GM23338 (cell line): ENCODE results near the gene XPOT. TPM values are rescaled to one million over a fixed set of nuclear protein-coding genes. Genes with fewer than 3 reads are reported as not detected.

ENCODE experiments used
- ATAC-seq: fragments of 200-7000 bp; cut with Tn5 transposase; 3 replicates; pipeline ENCODE4 v1.9.1; 2020
- DNase-seq: peaks from one replicate; pipeline ENCODE4 v3.0.0-alpha.2; 2015; ENCODE audit warnings: low spot score
- H2AFZ ChIP-seq: fragments of 200-600 bp; sonication (generic); 2 replicates; pipeline ENCODE4 v1.8.0; 2016; ENCODE audit warnings: antibody characterized with exemption, mild to moderate bottlenecking, moderate library complexity
- H3F3A ChIP-seq: fragments of 200-600 bp; sonication (generic); replicated peaks from 2 replicates; pipeline ENCODE4 v1.8.0; 2017; ENCODE audit warnings: antibody characterized with exemption, mixed run types, low read depth
- H3K27ac ChIP-seq: fragments of 200-600 bp; sonication (generic); 2 replicates; pipeline ENCODE4 v1.6.1; 2016; ENCODE audit warnings: low read depth
- H3K27me3 ChIP-seq: fragments of 200-600 bp; sonication (generic); 2 replicates; pipeline ENCODE4 v1.8.0; 2016; ENCODE audit warnings: mild to moderate bottlenecking, mixed run types, moderate library complexity; ENCODE audit not compliant: insufficient read depth
- H3K36me3 ChIP-seq: fragments of 200-600 bp; sonication (generic); 2 replicates; pipeline ENCODE4 v1.8.0; 2016; ENCODE audit warnings: mild to moderate bottlenecking; ENCODE audit not compliant: insufficient read depth
- H3K4me1 ChIP-seq: fragments of 200-600 bp; sonication (generic); 2 replicates; pipeline ENCODE4 v1.8.0; 2016; ENCODE audit warnings: mild to moderate bottlenecking, moderate library complexity; ENCODE audit not compliant: insufficient read depth
- H3K4me2 ChIP-seq: fragments of 200-600 bp; sonication (generic); 2 replicates; pipeline ENCODE4 v1.7.1; 2017; ENCODE audit warnings: mixed run types
- H3K4me3 ChIP-seq: fragments of 200-600 bp; sonication (generic); 2 replicates; pipeline ENCODE4 v1.6.1; 2016; ENCODE audit warnings: mixed run types
- H3K79me2 ChIP-seq: fragments of 200-600 bp; sonication (generic); replicated peaks from 2 replicates; pipeline ENCODE4 v1.8.0; 2017; ENCODE audit warnings: mild to moderate bottlenecking; ENCODE audit not compliant: insufficient read depth
- H3K9me2 ChIP-seq: fragments of 200-600 bp; sonication (generic); 2 replicates; pipeline ENCODE4 v1.8.0; 2017; ENCODE audit not compliant: insufficient read depth
- H4K20me1 ChIP-seq: fragments of 200-600 bp; sonication (generic); replicated peaks from 2 replicates; pipeline ENCODE4 v1.8.0; 2017; ENCODE audit warnings: mild to moderate bottlenecking; ENCODE audit not compliant: insufficient read depth
- H3K27ac Mint-ChIP-seq: 2 replicates; pipeline ENCODE4 v1.8.0; 2020; ENCODE audit warnings: inconsistent platforms, mild to moderate bottlenecking, moderate library complexity, mixed read lengths
- H3K27me3 Mint-ChIP-seq: 3 replicates; pipeline ENCODE4 v1.8.0; 2022; ENCODE audit warnings: low read depth, mild to moderate bottlenecking, moderate library complexity, mixed read lengths, inconsistent platforms; ENCODE audit not compliant: insufficient read depth, poor library complexity
- H3K36me3 Mint-ChIP-seq: 3 replicates; pipeline ENCODE4 v1.8.0; 2021; ENCODE audit warnings: low read depth, mild to moderate bottlenecking, inconsistent platforms, moderate library complexity, mixed read lengths
- H3K4me1 Mint-ChIP-seq: 3 replicates; pipeline ENCODE4 v1.8.0; 2020; ENCODE audit warnings: mild to moderate bottlenecking, inconsistent platforms, mixed read lengths
- H3K4me3 Mint-ChIP-seq: 3 replicates; pipeline ENCODE4 v1.8.0; 2021; ENCODE audit warnings: moderate library complexity, mild to moderate bottlenecking, inconsistent platforms, mixed read lengths
- H3K9me3 Mint-ChIP-seq: 3 replicates; pipeline ENCODE4 v1.8.0; 2020; ENCODE audit warnings: moderate library complexity, mild to moderate bottlenecking, inconsistent platforms, mixed read lengths
- CREB1 ChIP-seq: fragments of 250-450 bp; sonication (Bioruptor Pico); IDR thresholded peaks from 2 replicates; pipeline ENCODE4 v1.5.0; 2020; ENCODE audit warnings: low read depth, mild to moderate bottlenecking, moderate library complexity
- ETS1 ChIP-seq: IDR thresholded peaks from 2 replicates; pipeline ENCODE4 v1.6.1; 2016; ENCODE audit warnings: antibody characterized with exemption
- EZH2 ChIP-seq: fragments of 200-600 bp; sonication (generic); IDR thresholded peaks from one replicate; pipeline ENCODE4 v1.8.0; 2017; ENCODE audit warnings: antibody characterized with exemption, mild to moderate bottlenecking, low read depth; ENCODE audit not compliant: unreplicated experiment
- EZH2phosphoT487 ChIP-seq: fragments of 200-600 bp; sonication (generic); IDR thresholded peaks from one replicate; pipeline ENCODE4 v1.8.1; 2018; ENCODE audit warnings: antibody characterized with exemption; ENCODE audit not compliant: unreplicated experiment
- JUNB ChIP-seq: IDR thresholded peaks from one replicate; pipeline ENCODE4 v1.6.1; 2016; ENCODE audit warnings: antibody characterized with exemption; ENCODE audit not compliant: unreplicated experiment
- NANOG ChIP-seq: IDR thresholded peaks from 2 replicates; pipeline ENCODE4 v1.6.1; 2016; ENCODE audit warnings: antibody characterized with exemption, borderline replicate concordance
- POLR2AphosphoS5 ChIP-seq: IDR thresholded peaks from 2 replicates; pipeline ENCODE4 v1.6.1; 2016; ENCODE audit warnings: antibody characterized with exemption, low read depth
- REST ChIP-seq: IDR thresholded peaks from one replicate; pipeline ENCODE4 v1.6.1; 2018; ENCODE audit warnings: antibody characterized with exemption; ENCODE audit not compliant: unreplicated experiment
- STAT1 ChIP-seq: IDR thresholded peaks from one replicate; pipeline ENCODE4 v1.6.1; 2016; ENCODE audit warnings: antibody characterized with exemption; ENCODE audit not compliant: unreplicated experiment
- ZNF114 ChIP-seq: fragments of 250-450 bp; sonication (Bioruptor Pico); IDR thresholded peaks from 2 replicates; pipeline ENCODE4 v1.5.0; 2020; ENCODE audit warnings: mild to moderate bottlenecking, moderate library complexity
- ZNF331 ChIP-seq: fragments of 250-450 bp; sonication (Bioruptor Pico); IDR thresholded peaks from 2 replicates; pipeline ENCODE4 v1.5.0; 2020; ENCODE audit warnings: low read depth, mild to moderate bottlenecking, moderate library complexity
- polyA plus RNA-seq: library from polyadenylated mRNA; unstranded; fragments of >200 nt; fragmentation: Nextera tagmentation; extraction: Ambion mirVana; gene quantifications from 2 replicates; pipeline ENCODE4 v1.2.1, GENCODE V29; 2016
- total RNA-seq: library from RNA; depleted of rRNA; stranded (reverse); fragments of >200 nt; shearing (Covaris generic); gene quantifications from 2 replicates; pipeline ENCODE4 v1.2.3, GENCODE V29; 2014
- TF ChIP-seq, protein P1 (sequence below), 2 experiments: fragments of 200-600 bp in 1 of 2; sonication (generic) in 1 of 2; conservative IDR thresholded peaks; 2 replicates each; pipeline versions ENCODE4 v1.5.1 to v1.6.1; 2016 to 2017; ENCODE audit warnings: antibody characterized with exemption in 2 of 2, low read depth in 2 of 2, mild to moderate bottlenecking in 2 of 2, moderate library complexity in 1 of 2
- TF ChIP-seq, protein P2 (sequence below): fragments of 250-450 bp; sonication (Bioruptor Pico); IDR thresholded peaks from 2 replicates; pipeline ENCODE4 v1.5.0; 2020; ENCODE audit warnings: mild to moderate bottlenecking, moderate library complexity

The XPOT gene
- total and polyA plus RNA-seq, 2 experiments from 2014 or later, result 58.7 to 145 TPM

DNA sequence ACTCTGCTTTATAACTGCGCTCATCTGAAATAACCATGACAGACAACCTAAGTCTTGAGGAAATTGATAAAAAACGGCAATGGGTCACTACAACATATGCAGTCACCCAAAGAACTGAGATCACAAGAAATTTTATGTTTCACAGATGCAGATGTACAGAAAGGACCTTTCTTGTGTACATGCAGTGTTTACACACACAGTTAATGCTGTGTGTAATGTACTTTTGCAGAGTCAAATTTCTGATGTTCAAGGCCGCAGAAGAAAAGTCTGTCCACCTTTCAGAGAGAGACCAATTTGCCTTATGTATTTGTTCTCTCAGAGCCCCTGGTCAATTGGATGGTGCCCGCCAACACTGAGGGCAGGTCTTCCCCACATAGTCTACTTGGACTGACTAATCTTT, 24.8 kb downstream of the XPOT start:
- H3K27ac Mint-ChIP-seq, result no peak overlapping the region
- H3K4me3 Mint-ChIP-seq, result no peak overlapping the region
- H3K9me3 Mint-ChIP-seq, result no peaks in the 10 kb centered on the region
- peaks cover 11% of the 10 kb centered on the region; the same call in 1 of the 2 replicates for H3F3A ChIP-seq
- H3K27me3 Mint-ChIP-seq, result no peaks in the 10 kb centered on the region
- H3K4me2 ChIP-seq, result no peak overlapping the region
- H3K4me3 ChIP-seq, result no peak overlapping the region
- H3K79me2 ChIP-seq, result 0 out of 2 replicates have a peak, but pooled peaks cover 2% of the 10 kb centered on the region
- no peak overlapping the region for H3K27ac ChIP-seq
- H3K4me1 Mint-ChIP-seq, result no peaks in the 10 kb centered on the region
- ATAC-seq, result no peak
- H4K20me1 ChIP-seq, result peaks cover 14% of the 10 kb centered on the region
- H3K9me2 ChIP-seq, result no peaks in the 10 kb centered on the region
- no peak for DNase-seq
- TF ChIP-seq CREB1 (CRISPR knock-in tag) (no peak), ZNF331 (CRISPR knock-in tag) (no peak), ETS1 (no peak), JUNB (no peak), EZH2phosphoT487 (no peak), REST (no peak), ZNF114 (CRISPR knock-in tag) (no peak), POLR2AphosphoS5 (no peak), NANOG (no peak), STAT1 (no peak), EZH2 (no peak)
- TF ChIP-seq, protein P1, sequence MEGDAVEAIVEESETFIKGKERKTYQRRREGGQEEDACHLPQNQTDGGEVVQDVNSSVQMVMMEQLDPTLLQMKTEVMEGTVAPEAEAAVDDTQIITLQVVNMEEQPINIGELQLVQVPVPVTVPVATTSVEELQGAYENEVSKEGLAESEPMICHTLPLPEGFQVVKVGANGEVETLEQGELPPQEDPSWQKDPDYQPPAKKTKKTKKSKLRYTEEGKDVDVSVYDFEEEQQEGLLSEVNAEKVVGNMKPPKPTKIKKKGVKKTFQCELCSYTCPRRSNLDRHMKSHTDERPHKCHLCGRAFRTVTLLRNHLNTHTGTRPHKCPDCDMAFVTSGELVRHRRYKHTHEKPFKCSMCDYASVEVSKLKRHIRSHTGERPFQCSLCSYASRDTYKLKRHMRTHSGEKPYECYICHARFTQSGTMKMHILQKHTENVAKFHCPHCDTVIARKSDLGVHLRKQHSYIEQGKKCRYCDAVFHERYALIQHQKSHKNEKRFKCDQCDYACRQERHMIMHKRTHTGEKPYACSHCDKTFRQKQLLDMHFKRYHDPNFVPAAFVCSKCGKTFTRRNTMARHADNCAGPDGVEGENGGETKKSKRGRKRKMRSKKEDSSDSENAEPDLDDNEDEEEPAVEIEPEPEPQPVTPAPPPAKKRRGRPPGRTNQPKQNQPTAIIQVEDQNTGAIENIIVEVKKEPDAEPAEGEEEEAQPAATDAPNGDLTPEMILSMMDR (conservative IDR thresholded peaks at IDR 0.05; ENCODE audit: low read depth in 2 of 2), result no peak
- TF ChIP-seq, protein P2, sequence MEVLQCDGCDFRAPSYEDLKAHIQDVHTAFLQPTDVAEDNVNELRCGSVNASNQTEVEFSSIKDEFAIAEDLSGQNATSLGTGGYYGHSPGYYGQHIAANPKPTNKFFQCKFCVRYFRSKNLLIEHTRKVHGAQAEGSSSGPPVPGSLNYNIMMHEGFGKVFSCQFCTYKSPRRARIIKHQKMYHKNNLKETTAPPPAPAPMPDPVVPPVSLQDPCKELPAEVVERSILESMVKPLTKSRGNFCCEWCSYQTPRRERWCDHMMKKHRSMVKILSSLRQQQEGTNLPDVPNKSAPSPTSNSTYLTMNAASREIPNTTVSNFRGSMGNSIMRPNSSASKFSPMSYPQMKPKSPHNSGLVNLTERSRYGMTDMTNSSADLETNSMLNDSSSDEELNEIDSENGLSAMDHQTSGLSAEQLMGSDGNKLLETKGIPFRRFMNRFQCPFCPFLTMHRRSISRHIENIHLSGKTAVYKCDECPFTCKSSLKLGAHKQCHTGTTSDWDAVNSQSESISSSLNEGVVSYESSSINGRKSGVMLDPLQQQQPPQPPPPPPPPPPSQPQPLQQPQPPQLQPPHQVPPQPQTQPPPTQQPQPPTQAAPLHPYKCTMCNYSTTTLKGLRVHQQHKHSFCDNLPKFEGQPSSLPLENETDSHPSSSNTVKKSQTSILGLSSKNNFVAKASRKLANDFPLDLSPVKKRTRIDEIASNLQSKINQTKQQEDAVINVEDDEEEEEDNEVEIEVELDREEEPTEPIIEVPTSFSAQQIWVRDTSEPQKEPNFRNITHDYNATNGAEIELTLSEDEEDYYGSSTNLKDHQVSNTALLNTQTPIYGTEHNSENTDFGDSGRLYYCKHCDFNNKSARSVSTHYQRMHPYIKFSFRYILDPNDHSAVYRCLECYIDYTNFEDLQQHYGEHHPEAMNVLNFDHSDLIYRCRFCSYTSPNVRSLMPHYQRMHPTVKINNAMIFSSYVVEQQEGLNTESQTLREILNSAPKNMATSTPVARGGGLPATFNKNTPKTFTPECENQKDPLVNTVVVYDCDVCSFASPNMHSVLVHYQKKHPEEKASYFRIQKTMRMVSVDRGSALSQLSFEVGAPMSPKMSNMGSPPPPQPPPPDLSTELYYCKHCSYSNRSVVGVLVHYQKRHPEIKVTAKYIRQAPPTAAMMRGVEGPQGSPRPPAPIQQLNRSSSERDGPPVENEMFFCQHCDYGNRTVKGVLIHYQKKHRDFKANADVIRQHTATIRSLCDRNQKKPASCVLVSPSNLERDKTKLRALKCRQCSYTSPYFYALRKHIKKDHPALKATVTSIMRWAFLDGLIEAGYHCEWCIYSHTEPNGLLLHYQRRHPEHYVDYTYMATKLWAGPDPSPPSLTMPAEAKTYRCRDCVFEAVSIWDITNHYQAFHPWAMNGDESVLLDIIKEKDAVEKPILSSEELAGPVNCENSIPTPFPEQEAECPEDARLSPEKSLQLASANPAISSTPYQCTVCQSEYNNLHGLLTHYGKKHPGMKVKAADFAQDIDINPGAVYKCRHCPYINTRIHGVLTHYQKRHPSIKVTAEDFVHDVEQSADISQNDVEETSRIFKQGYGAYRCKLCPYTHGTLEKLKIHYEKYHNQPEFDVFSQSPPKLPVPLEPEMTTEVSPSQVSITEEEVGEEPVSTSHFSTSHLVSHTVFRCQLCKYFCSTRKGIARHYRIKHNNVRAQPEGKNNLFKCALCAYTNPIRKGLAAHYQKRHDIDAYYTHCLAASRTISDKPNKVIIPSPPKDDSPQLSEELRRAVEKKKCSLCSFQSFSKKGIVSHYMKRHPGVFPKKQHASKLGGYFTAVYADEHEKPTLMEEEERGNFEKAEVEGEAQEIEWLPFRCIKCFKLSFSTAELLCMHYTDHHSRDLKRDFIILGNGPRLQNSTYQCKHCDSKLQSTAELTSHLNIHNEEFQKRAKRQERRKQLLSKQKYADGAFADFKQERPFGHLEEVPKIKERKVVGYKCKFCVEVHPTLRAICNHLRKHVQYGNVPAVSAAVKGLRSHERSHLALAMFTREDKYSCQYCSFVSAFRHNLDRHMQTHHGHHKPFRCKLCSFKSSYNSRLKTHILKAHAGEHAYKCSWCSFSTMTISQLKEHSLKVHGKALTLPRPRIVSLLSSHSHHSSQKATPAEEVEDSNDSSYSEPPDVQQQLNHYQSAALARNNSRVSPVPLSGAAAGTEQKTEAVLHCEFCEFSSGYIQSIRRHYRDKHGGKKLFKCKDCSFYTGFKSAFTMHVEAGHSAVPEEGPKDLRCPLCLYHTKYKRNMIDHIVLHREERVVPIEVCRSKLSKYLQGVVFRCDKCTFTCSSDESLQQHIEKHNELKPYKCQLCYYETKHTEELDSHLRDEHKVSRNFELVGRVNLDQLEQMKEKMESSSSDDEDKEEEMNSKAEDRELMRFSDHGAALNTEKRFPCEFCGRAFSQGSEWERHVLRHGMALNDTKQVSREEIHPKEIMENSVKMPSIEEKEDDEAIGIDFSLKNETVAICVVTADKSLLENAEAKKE (CRISPR knock-in tag), result no peak
- H2AFZ ChIP-seq, result no peak overlapping the region
- H3K27me3 ChIP-seq, result no peaks in the 10 kb centered on the region
- H3K36me3 Mint-ChIP-seq, result peaks cover 97% of the 10 kb centered on the region
- H3K36me3 ChIP-seq, result peaks cover 93% of the 10 kb centered on the region
- H3K4me1 ChIP-seq, result no peaks in the 10 kb centered on the region
